ENCODE measurements around the gene CSTPP1. TPM values are rescaled to one million over a fixed set of nuclear protein-coding genes. Genes with fewer than 3 reads are reported as not detected.

Gene CSTPP1
- total RNA-seq, 1 donor from 2014 or later: 31.5 TPM

GRCh38 chr11:46914363-46914762 lies 22.2 kb upstream of the CSTPP1 start:
- Histone ChIP-seq H3K4me3 (ENCODE audit: low read depth, low read length) (no peak overlapping the region), H3K36me3 (ENCODE audit: control insufficient read depth, insufficient read depth, low read length) (no peaks in the 10 kb centered on the region), H3K27me3 (ENCODE audit: control insufficient read depth, insufficient read depth, low read length) (no peaks in the 10 kb centered on the region)
- DNase-seq (ENCODE audit: low read depth): peak; percentile 80
- TF ChIP-seq CTCF (IDR thresholded peaks at IDR 0.05; ENCODE audit: insufficient read depth, low read length, poor library complexity, severe bottlenecking): no peak

DNA sequence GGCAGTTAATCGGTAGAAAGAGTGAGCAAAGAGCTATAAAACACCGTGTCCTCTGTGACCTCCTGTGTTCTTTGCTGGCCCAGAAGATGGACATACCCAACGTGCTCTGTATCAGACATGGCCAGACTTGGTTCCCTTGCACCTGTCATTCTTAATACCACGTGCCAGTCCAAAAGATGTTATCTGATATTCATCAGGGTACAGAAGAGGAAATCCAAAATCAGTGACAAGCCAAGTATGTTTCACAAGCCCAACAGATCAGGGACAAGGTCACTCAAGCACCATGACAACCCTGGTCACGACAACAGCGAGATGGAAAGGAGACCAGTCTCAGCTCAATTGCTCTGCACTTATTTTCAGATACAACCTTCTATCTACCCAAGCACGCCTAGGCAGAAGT lies 21.7 kb upstream of the CSTPP1 start:
- Histone ChIP-seq H3K36me3 (ENCODE audit: control insufficient read depth, insufficient read depth, low read length) (no peaks in the 10 kb centered on the region), H3K4me3 (ENCODE audit: low read depth, low read length) (no peak overlapping the region), H3K27me3 (ENCODE audit: control insufficient read depth, insufficient read depth, low read length) (no peaks in the 10 kb centered on the region)
- no peak for TF ChIP-seq CTCF (IDR thresholded peaks at IDR 0.05; ENCODE audit: insufficient read depth, low read length, poor library complexity, severe bottlenecking)
- no peak for DNase-seq (ENCODE audit: low read depth)

GRCh38 chr11:46916286-46917108 lies 20.1 kb upstream of the CSTPP1 start:
- peak overlapping the region; percentile 63 for H3K4me3 ChIP-seq (ENCODE audit: low read depth, low read length)
- H3K27me3 ChIP-seq (ENCODE audit: control insufficient read depth, insufficient read depth, low read length): no peaks in the 10 kb centered on the region
- no peak for DNase-seq (ENCODE audit: low read depth)
- peak; percentile 36 for TF ChIP-seq CTCF (IDR thresholded peaks at IDR 0.05; ENCODE audit: insufficient read depth, low read length, poor library complexity, severe bottlenecking)
- no peaks in the 10 kb centered on the region for H3K36me3 ChIP-seq (ENCODE audit: control insufficient read depth, insufficient read depth, low read length)

GRCh38 chr11:46917109-46917761 lies 19.3 kb upstream of the CSTPP1 start:
- no peak for TF ChIP-seq CTCF (IDR thresholded peaks at IDR 0.05; ENCODE audit: insufficient read depth, low read length, poor library complexity, severe bottlenecking)
- Histone ChIP-seq H3K36me3 (ENCODE audit: control insufficient read depth, insufficient read depth, low read length) (no peaks in the 10 kb centered on the region), H3K27me3 (ENCODE audit: control insufficient read depth, insufficient read depth, low read length) (no peaks in the 10 kb centered on the region), H3K4me3 (ENCODE audit: low read depth, low read length) (peak overlapping the region; percentile 63)
- DNase-seq (ENCODE audit: low read depth): no peak

DNA sequence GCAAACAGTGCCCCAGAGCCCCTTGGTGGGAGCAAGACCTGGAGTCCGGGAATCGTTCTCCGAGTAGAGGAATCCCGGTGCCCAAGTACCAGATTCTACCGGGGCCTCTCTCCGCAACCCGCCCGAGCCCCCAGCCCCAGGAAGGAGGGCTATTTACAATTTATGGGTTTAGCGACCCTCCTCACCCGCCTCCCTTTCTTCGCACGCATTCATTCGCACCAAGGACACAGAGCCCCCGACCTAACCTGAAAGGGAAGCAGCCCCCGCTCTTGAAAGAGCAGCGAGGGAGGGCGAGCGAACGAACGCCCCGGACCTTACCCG lies 18.8 kb upstream of the CSTPP1 start:
- no peaks in the 10 kb centered on the region for H3K36me3 ChIP-seq (ENCODE audit: control insufficient read depth, insufficient read depth, low read length)
- TF ChIP-seq CTCF (IDR thresholded peaks at IDR 0.05; ENCODE audit: insufficient read depth, low read length, poor library complexity, severe bottlenecking): no peak
- H3K27me3 ChIP-seq (ENCODE audit: control insufficient read depth, insufficient read depth, low read length): no peaks in the 10 kb centered on the region
- no peak for DNase-seq (ENCODE audit: low read depth)
- peak overlapping the region; percentile 63 for H3K4me3 ChIP-seq (ENCODE audit: low read depth, low read length)

Measured in kidney epithelial cell (primary cell).